Left lung (tissue), 10 donors: Measurements from ENCODE around the gene SLIT3. TPM values are rescaled to one million over a fixed set of nuclear protein-coding genes. Genes with fewer than 3 reads are reported as not detected.

Experiments
- ATAC-seq: fragments of 200-7000 bp; cut with Tn5 transposase; one replicate; pipeline ENCODE4 v1.9.1; 2020; ENCODE audit warnings: moderate library complexity
- DNase-seq, 4 donors: peaks; one replicate each; pipeline ENCODE4 v3.0.0-alpha.2; 2013 to 2020
- H3K27ac ChIP-seq, 2 donors: fragments of 200-600 bp; sonication (generic) in 1 of 2; one replicate each; pipeline versions ENCODE4 v1.5.0 to v1.8.0; 2020 to 2021
- H3K27me3 ChIP-seq, 2 donors: fragments of 200-600 bp; sonication (generic) in 1 of 2; one replicate each; pipeline versions ENCODE4 v1.5.0 to v1.8.0; 2020 to 2021
- H3K36me3 ChIP-seq, 2 donors: fragments of 200-600 bp; sonication (generic) in 1 of 2; one replicate each; pipeline versions ENCODE4 v1.5.0 to v1.8.0; 2020 to 2021
- H3K4me1 ChIP-seq, 2 donors: fragments of 200-600 bp; one replicate each; pipeline ENCODE4 v1.8.0; 2021
- H3K4me3 ChIP-seq, 2 donors: fragments of 200-600 bp; sonication (generic) in 1 of 2; one replicate each; pipeline versions ENCODE4 v1.5.0 to v1.8.0; 2020 to 2021; ENCODE audit warnings: mild to moderate bottlenecking in 1 of 2
- H3K9me3 ChIP-seq, 2 donors: fragments of 200-600 bp; sonication (generic) in 1 of 2; one replicate each; pipeline versions ENCODE4 v1.5.0 to v1.8.0; 2020 to 2021
- intact Hi-C, 2 donors: fragments of 100-400 bp; cut with DNase I; formaldehyde crosslinking; loops; one replicate each; pipeline versions ENCODE4 v1.11.2 to v1.14.2; 2022
- polyA plus RNA-seq, 6 donors: library from polyadenylated mRNA; unstranded; fragments of 120-200 nt; gene quantifications; one replicate each; pipeline ENCODE4 v1.2.1, GENCODE V29; 2013; ENCODE audit not compliant: insufficient read length in 6 of 6
- total RNA-seq, 2 donors: library from RNA; stranded (reverse); fragmentation: NEBNext Ultra II Directional; extraction: Animal tissue kit (Norgen Biotek cat#: 25700); gene quantifications; one replicate each; pipeline ENCODE4 v1.2.1, GENCODE V29; 2021
- TF ChIP-seq, protein P1 (sequence below), 2 donors: fragments of 200-600 bp; sonication (generic) in 1 of 2; IDR thresholded peaks; one replicate each; pipeline versions ENCODE4 v1.5.0 to v1.8.0; 2021; ENCODE audit warnings: antibody characterized with exemption in 2 of 2
- donor health status: DM: no; HTN: yes; CAD: no.
- donor health status: DM: no; HTN: no; CAD: no.

Gene SLIT3
- total and polyA plus RNA-seq, 8 donors: 37.6 to 77.1 (median 45.9) TPM

- no peak for ATAC-seq
- H3K27ac ChIP-seq: no peak overlapping the region
- H3K36me3 ChIP-seq: no peaks in the 10 kb centered on the region
- H3K4me1 ChIP-seq: no peaks in the 10 kb centered on the region
- TF ChIP-seq, protein P1, sequence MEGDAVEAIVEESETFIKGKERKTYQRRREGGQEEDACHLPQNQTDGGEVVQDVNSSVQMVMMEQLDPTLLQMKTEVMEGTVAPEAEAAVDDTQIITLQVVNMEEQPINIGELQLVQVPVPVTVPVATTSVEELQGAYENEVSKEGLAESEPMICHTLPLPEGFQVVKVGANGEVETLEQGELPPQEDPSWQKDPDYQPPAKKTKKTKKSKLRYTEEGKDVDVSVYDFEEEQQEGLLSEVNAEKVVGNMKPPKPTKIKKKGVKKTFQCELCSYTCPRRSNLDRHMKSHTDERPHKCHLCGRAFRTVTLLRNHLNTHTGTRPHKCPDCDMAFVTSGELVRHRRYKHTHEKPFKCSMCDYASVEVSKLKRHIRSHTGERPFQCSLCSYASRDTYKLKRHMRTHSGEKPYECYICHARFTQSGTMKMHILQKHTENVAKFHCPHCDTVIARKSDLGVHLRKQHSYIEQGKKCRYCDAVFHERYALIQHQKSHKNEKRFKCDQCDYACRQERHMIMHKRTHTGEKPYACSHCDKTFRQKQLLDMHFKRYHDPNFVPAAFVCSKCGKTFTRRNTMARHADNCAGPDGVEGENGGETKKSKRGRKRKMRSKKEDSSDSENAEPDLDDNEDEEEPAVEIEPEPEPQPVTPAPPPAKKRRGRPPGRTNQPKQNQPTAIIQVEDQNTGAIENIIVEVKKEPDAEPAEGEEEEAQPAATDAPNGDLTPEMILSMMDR (IDR thresholded peaks at IDR 0.05): no peak
- H3K4me3 ChIP-seq: no peak overlapping the region
- no peaks in the 10 kb centered on the region for H3K9me3 ChIP-seq
- DNase-seq: no peak
- H3K27me3 ChIP-seq: no peaks in the 10 kb centered on the region
- intact Hi-C loops: no loop called here
Measured at GRCh38 chr5:168663276-168664004, 637.5 kb downstream of the SLIT3 start.

DNA sequence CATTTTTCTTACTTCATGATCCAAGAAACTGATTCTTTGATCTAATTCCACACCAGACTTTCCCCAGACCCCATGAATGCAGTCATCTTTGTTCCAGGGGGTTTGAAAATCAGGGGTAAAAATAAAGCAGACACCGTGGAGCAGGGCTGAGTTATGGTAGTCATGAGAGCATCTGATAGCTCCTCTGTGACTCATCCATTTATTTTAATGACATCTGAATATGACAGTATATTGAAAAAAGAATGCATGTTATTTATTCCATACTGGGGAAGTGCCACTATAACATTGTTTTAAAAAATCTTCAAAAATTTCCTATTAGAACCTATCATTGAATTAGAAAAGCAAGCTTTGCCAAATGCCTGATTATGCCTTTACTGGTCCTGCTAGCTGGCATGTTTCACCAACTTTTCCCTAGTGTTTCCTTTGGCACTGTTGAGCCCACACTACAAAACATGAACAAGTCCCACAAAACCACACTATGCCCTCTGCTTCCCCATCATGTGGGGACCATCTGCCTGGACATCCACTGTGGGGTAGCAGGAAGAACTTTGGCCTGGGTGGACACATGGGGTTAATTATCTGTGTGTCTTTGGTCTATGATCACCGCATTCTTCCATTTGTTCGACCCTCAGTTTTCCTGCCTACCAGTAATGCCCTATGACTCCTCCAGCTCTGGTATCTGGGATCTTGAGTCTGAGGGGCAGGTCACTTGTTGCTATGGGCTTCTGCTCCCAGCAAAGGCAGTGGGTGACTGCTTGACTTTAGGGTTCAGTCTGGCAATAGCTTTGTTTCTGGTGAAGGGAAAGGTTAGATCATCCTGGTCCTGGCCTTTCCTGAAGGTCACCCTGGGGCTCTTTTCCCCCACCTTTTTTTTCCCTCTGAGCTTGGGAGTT lies 639.1 kb downstream of the SLIT3 start:
- H3K4me1 ChIP-seq: no peaks in the 10 kb centered on the region
- intact Hi-C loops: no loop called here
- H3K27me3 ChIP-seq: no peaks in the 10 kb centered on the region
- H3K9me3 ChIP-seq: no peaks in the 10 kb centered on the region
- no peak overlapping the region for H3K27ac ChIP-seq
- no peaks in the 10 kb centered on the region for H3K36me3 ChIP-seq
- ATAC-seq (no peak), DNase-seq (no peak)
- TF ChIP-seq, protein P1 (IDR thresholded peaks at IDR 0.05): no peak
- H3K4me3 ChIP-seq: no peak overlapping the region

DNA sequence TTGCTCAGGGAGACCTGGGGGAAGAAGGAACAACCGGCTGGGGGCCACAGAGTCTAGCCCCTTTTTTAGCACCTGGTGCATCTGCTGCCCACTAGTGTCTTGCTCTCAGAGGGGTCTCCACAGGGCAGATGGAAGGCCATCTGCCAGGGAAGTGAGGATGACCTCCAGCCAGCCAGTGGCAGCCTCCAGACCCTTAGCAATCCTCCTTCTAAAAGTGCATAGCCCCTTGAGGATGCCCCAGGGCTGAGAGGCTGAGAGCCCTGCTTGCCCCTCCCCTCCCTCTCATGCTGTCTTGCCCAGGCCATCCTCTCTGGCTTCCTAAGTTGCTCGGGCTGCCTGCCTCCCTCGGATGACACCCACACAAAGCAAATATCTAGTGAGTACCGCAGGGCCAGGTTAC lies 640.2 kb downstream of the SLIT3 start:
- TF ChIP-seq, protein P1 (IDR thresholded peaks at IDR 0.05): no peak
- intact Hi-C loops: no loop called here
- Histone ChIP-seq H3K36me3 (no peaks in the 10 kb centered on the region), H3K4me3 (no peak overlapping the region), H3K27me3 (no peaks in the 10 kb centered on the region), H3K4me1 (no peaks in the 10 kb centered on the region), H3K9me3 (no peaks in the 10 kb centered on the region), H3K27ac (no peak overlapping the region)
- ATAC-seq: no peak
- DNase-seq: no peak

DNA sequence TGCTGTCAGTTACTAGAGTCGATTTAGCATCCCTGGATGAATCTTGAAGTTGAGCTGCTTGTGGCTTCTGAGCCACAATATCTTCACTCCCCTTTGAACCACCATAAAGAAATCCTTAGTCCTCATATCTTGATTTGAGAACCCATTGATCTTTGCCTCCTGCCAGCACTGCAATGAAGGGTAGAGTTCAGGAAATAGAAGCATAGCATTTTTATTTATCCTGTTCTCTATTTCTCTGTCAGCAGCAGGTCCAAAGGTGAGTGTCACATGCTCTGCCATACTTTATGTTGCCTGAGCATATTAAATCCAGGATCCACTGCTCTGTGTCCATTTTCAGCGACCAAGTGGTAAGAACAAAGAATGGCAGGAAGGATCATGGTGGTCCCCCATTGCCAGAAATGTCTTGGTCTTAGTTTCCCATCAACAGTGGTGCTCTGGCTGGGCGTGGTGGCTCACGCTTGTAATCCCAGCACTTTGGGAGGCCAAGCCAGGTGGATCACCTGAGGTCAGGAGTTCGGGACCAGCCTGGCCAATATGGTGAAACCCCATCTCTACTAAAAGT lies 641.6 kb downstream of the SLIT3 start:
- intact Hi-C loops: no loop called here
- Histone ChIP-seq H3K36me3 (no peaks in the 10 kb centered on the region), H3K4me3 (no peak overlapping the region), H3K27me3 (no peaks in the 10 kb centered on the region), H3K4me1 (no peaks in the 10 kb centered on the region), H3K9me3 (no peaks in the 10 kb centered on the region), H3K27ac (no peak overlapping the region)
- ATAC-seq (no peak), DNase-seq (no peak)
- TF ChIP-seq, protein P1 (IDR thresholded peaks at IDR 0.05): no peak

- H3K9me3 ChIP-seq: no peaks in the 10 kb centered on the region
- intact Hi-C loops: no loop called here
- no peak for ATAC-seq
- no peaks in the 10 kb centered on the region for H3K4me1 ChIP-seq
- H3K4me3 ChIP-seq: no peak overlapping the region
- no peaks in the 10 kb centered on the region for H3K27me3 ChIP-seq
- H3K27ac ChIP-seq: no peak overlapping the region
- H3K36me3 ChIP-seq: no peaks in the 10 kb centered on the region
- DNase-seq: no peak
- TF ChIP-seq, protein P1 (IDR thresholded peaks at IDR 0.05): no peak
Measured at GRCh38 chr5:168658394-168658793, 642.5 kb downstream of the SLIT3 start.
